IMR-90 (cell line): ENCODE measurements around the gene AKT2. TPM values are rescaled to one million over a fixed set of nuclear protein-coding genes. Genes with fewer than 3 reads are reported as not detected.

ENCODE experiments used
- ATAC-seq: fragments of 200-7000 bp; cut with Tn5 transposase; 2 replicates; pipeline ENCODE4 v1.9.1; 2020; ENCODE audit warnings: low read depth, mild to moderate bottlenecking, moderate library complexity
- BruUV-seq: library from RNA; stranded (reverse); fragments of 400-500 nt; replicated peaks from 2 replicates; lab custom pipeline; 2021; lab: Mats Ljungman, UMichigan
- CTCF ChIA-PET: fragments of 300-600 bp; formaldehyde crosslinking; extraction: SDS; loops from one replicate; lab custom pipeline; 2021; ENCODE audit warnings: antibody characterized with exemption; lab: Yijun Ruan, JAX
- POLR2A ChIA-PET: fragments of 300-600 bp; sonication (Branson Sonifier 250); formaldehyde crosslinking; loops from one replicate; lab custom pipeline; 2022; ENCODE audit warnings: antibody characterized with exemption; ENCODE audit not compliant: unreplicated experiment; lab: Charles Lee
- DNase-seq: peaks from one replicate; pipeline ENCODE4 v3.0.0; 2013
- H2AFZ ChIP-seq: replicated peaks from 2 replicates; pipeline ENCODE3; 2013; ENCODE audit warnings: low read length, mild to moderate bottlenecking; ENCODE audit not compliant: poor library complexity
- H2AK5ac ChIP-seq: 2 replicates; pipeline ENCODE4 v1.6.1; 2013; ENCODE audit warnings: low read depth, low read length, inconsistent platforms
- H2AK9ac ChIP-seq: replicated peaks from 2 replicates; pipeline ENCODE3; 2013; ENCODE audit warnings: mild to moderate bottlenecking, low read depth, low read length, moderate library complexity; ENCODE audit not compliant: poor library complexity
- H2BK120ac ChIP-seq: 2 replicates; pipeline ENCODE4 v1.6.1; 2013; ENCODE audit warnings: low read depth, low read length, inconsistent platforms
- H2BK15ac ChIP-seq: 3 replicates; pipeline ENCODE4 v1.6.1; 2013; ENCODE audit warnings: low read depth, low read length, inconsistent platforms
- H2BK20ac ChIP-seq: 2 replicates; pipeline ENCODE4 v1.6.1; 2013; ENCODE audit warnings: low read depth, mild to moderate bottlenecking, inconsistent platforms, low read length, moderate library complexity
- H2BK5ac ChIP-seq: 2 replicates; pipeline ENCODE4 v1.6.1; 2013; ENCODE audit warnings: mild to moderate bottlenecking, low read depth, low read length, inconsistent platforms; ENCODE audit not compliant: poor library complexity, severe bottlenecking
- H3K14ac ChIP-seq: replicated peaks from 2 replicates; pipeline ENCODE4 v1.6.1; 2013; ENCODE audit warnings: low read depth, low read length, inconsistent platforms
- H3K18ac ChIP-seq: 2 replicates; pipeline ENCODE4 v1.6.1; 2013; ENCODE audit warnings: low read depth, low read length, control low read depth
- H3K23ac ChIP-seq: 2 replicates; pipeline ENCODE4 v1.6.1; 2013; ENCODE audit warnings: low read depth, low read length, inconsistent platforms
- H3K27ac ChIP-seq: 2 replicates; pipeline ENCODE4 v1.5.1; 2013; ENCODE audit warnings: mild to moderate bottlenecking, control low read depth, low read length; ENCODE audit not compliant: insufficient read depth
- H3K27me3 ChIP-seq: 2 replicates; pipeline ENCODE4 v1.6.1; 2013; ENCODE audit warnings: low read length; ENCODE audit not compliant: control insufficient read depth, insufficient read depth
- H3K36me3 ChIP-seq: 2 replicates; pipeline ENCODE4 v1.6.1; 2013; ENCODE audit warnings: low read length, mixed read lengths; ENCODE audit not compliant: control insufficient read depth, insufficient read depth
- H3K4ac ChIP-seq: 2 replicates; pipeline ENCODE4 v1.6.1; 2013; ENCODE audit warnings: low read depth, low read length, inconsistent platforms
- H3K4me1 ChIP-seq: 2 replicates; pipeline ENCODE4 v1.6.1; 2013; ENCODE audit warnings: low read length, mixed read lengths; ENCODE audit not compliant: control insufficient read depth, insufficient read depth
- H3K4me2 ChIP-seq: 2 replicates; pipeline ENCODE4 v1.6.1; 2013; ENCODE audit warnings: low read depth, mild to moderate bottlenecking, control low read depth, low read length, moderate library complexity
- H3K4me3 ChIP-seq: 2 replicates; pipeline ENCODE4 v1.5.1; 2013; ENCODE audit warnings: low read depth, mild to moderate bottlenecking, control low read depth, low read length, moderate library complexity; ENCODE audit not compliant: insufficient read depth
- H3K56ac ChIP-seq: 2 replicates; pipeline ENCODE4 v1.6.1; 2013; ENCODE audit warnings: low read length, inconsistent platforms; ENCODE audit not compliant: insufficient read depth; ENCODE audit errors: extremely low read depth
- H3K79me1 ChIP-seq, 2 experiments: 2 replicates each; pipeline ENCODE4 v1.6.1; 2013; ENCODE audit warnings: low read length in 2 of 2, inconsistent platforms in 1 of 2, low read depth in 1 of 2
- H3K9ac ChIP-seq: 2 replicates; pipeline ENCODE4 v1.6.1; 2013; ENCODE audit warnings: low read depth, low read length, control low read depth
- H3K9me1 ChIP-seq: 2 replicates; pipeline ENCODE4 v1.6.1; 2013; ENCODE audit warnings: low read length, inconsistent platforms; ENCODE audit not compliant: insufficient read depth
- H3K9me3 ChIP-seq: 2 replicates; pipeline ENCODE4 v1.6.1; 2013; ENCODE audit warnings: low read length; ENCODE audit not compliant: control insufficient read depth, insufficient read depth
- H4K20me1 ChIP-seq: 2 replicates; pipeline ENCODE4 v1.6.1; 2013; ENCODE audit warnings: low read length, inconsistent platforms; ENCODE audit not compliant: insufficient read depth
- H4K5ac ChIP-seq: 2 replicates; pipeline ENCODE4 v1.6.1; 2013; ENCODE audit warnings: mild to moderate bottlenecking, low read depth, low read length, control low read depth
- H4K8ac ChIP-seq, 2 experiments: 2 replicates each; pipeline ENCODE4 v1.6.1; 2013; ENCODE audit warnings: low read depth in 2 of 2, low read length in 2 of 2, control low read depth in 1 of 2, inconsistent platforms in 1 of 2
- H4K91ac ChIP-seq: 2 replicates; pipeline ENCODE4 v1.6.1; 2013; ENCODE audit warnings: low read depth, low read length, inconsistent platforms; ENCODE audit not compliant: insufficient read depth
- BHLHE40 ChIP-seq: fragments of 150-350 bp; IDR thresholded peaks from 2 replicates; pipeline ENCODE4 v1.6.1; 2016; ENCODE audit warnings: mild to moderate bottlenecking, low read depth, low read length
- CEBPB ChIP-seq: IDR thresholded peaks from 2 replicates; pipeline ENCODE4 v1.6.1; 2012; ENCODE audit warnings: low read depth, low read length, improper control_type of control experiment
- FOS ChIP-seq: fragments of 150-350 bp; IDR thresholded peaks from 2 replicates; pipeline ENCODE4 v1.6.1; 2016; ENCODE audit warnings: low read depth, low read length
- MAFK ChIP-seq: IDR thresholded peaks from 2 replicates; pipeline ENCODE4 v1.6.1; 2012; ENCODE audit warnings: low read depth, low read length, improper control_type of control experiment
- POLR2A ChIP-seq: IDR thresholded peaks from 2 replicates; pipeline ENCODE4 v1.6.1; 2012; ENCODE audit warnings: mild to moderate bottlenecking, low read depth, low read length
- RAD21 ChIP-seq: IDR thresholded peaks from 2 replicates; pipeline ENCODE4 v1.6.1; 2012; ENCODE audit warnings: low read length, improper control_type of control experiment
- RCOR1 ChIP-seq: IDR thresholded peaks from 2 replicates; pipeline ENCODE4 v1.6.1; 2012; ENCODE audit warnings: mild to moderate bottlenecking, low read length, improper control_type of control experiment; ENCODE audit not compliant: insufficient replicate concordance
- RFX5 ChIP-seq: IDR thresholded peaks from 2 replicates; pipeline ENCODE4 v1.8.0; 2012; ENCODE audit warnings: low read depth, mild to moderate bottlenecking, low read length, moderate library complexity
- SMC3 ChIP-seq: fragments of 150-350 bp; IDR thresholded peaks from 2 replicates; pipeline ENCODE4 v1.6.1; 2016; ENCODE audit warnings: low read depth, mild to moderate bottlenecking, antibody characterized with exemption, low read length, moderate library complexity
- WGBS, 2 experiments: methylation state at CpG; one replicate each; pipeline versions ENCODE4 v1.1.5 to v1.1.7; 2013; ENCODE audit warnings: missing lambda C conversion rate in 2 of 2; ENCODE audit not compliant: insufficient read length in 1 of 2; ENCODE audit errors: extremely low coverage in 2 of 2; 5-methylcytosine and 5-hydroxymethylcytosine counted together
- dilution Hi-C: fragments of 300-500 bp; cut with HindIII; formaldehyde crosslinking; loops from one replicate; pipeline ENCODE4 v1.14.3; 2018; ENCODE audit warnings: low sequenced_read_pairs; ENCODE audit not compliant: unreplicated experiment
- in situ Hi-C: fragments of 300-500 bp; cut with MboI; formaldehyde crosslinking; loops from 3 replicates; pipeline ENCODE4 v1.14.3; 2019; ENCODE audit warnings: low sequenced_read_pairs, inconsistent platforms, mixed read lengths
- intact Hi-C: fragments of 100-400 bp; cut with micrococcal nuclease; formaldehyde crosslinking; loops from 2 replicates; pipeline ENCODE4 v1.10.0; 2022
- polyA plus RNA-seq, 3 experiments: library from polyadenylated mRNA; depleted of rRNA; stranded (reverse); fragments of >200 nt; gene quantifications; 2 replicates each; pipeline ENCODE4 v1.2.3, GENCODE V29; 2012; ENCODE audit warnings: low replicate concordance in 1 of 3
- total RNA-seq: library from RNA; depleted of rRNA; stranded (reverse); fragments of >200 nt; gene quantifications from 2 replicates; pipeline ENCODE4 v1.2.3, GENCODE V29; 2012
- TF ChIP-seq, protein P1 (sequence below): fragments of 150-350 bp; IDR thresholded peaks from 2 replicates; pipeline ENCODE4 v1.6.1; 2017; ENCODE audit warnings: mild to moderate bottlenecking, antibody characterized with exemption, low read length, low read depth

AKT2 gene
- total and polyA plus RNA-seq, 2 of the 4 experiments (the other 2 are of a cell fraction) = 61.5 to 104 TPM

- Histone ChIP-seq H4K8ac (no peak overlapping the region), H3K9ac (no peak overlapping the region), H2BK5ac (no peak overlapping the region), H4K20me1 (peaks cover 6% of the 10 kb centered on the region), H3K4me2 (no peak overlapping the region), H2BK20ac (no peak overlapping the region), H3K27ac (no peak overlapping the region), H2BK15ac (no peak overlapping the region), H4K5ac (no peak overlapping the region), H3K4me1 (no peaks in the 10 kb centered on the region), H2AK5ac (no peak overlapping the region), H3K18ac (no peak overlapping the region), H4K91ac (no peak overlapping the region), H2AK9ac (no peak overlapping the region), H3K9me3 (no peaks in the 10 kb centered on the region), H3K4ac (no peak overlapping the region), H3K4me3 (no peak overlapping the region), H2AFZ (no peak overlapping the region), H3K36me3 (peaks cover 47% of the 10 kb centered on the region), H2BK120ac (no peak overlapping the region), H3K23ac (no peak overlapping the region), H3K79me1 (peaks cover 10 to 32% of the 10 kb centered on the region in 2 experiments), H3K14ac (no peak overlapping the region), H3K56ac (no peak overlapping the region), H3K9me1 (peaks cover 9% of the 10 kb centered on the region; the same call in 1 of the 2 replicates), H3K27me3 (no peaks in the 10 kb centered on the region)
- no TSS peak for BruUV-seq
- CTCF ChIA-PET = no interaction called here
- intact Hi-C loops = no loop called here
- dilution Hi-C loops = no loop called here
- no peak for ATAC-seq
- TF ChIP-seq POLR2A = no peak
- TF ChIP-seq RCOR1 = no peak
- no peak for TF ChIP-seq MAFK
- no peak for TF ChIP-seq CEBPB
- TF ChIP-seq RAD21 = no peak
- TF ChIP-seq RFX5 = no peak
- TF ChIP-seq, protein P1, sequence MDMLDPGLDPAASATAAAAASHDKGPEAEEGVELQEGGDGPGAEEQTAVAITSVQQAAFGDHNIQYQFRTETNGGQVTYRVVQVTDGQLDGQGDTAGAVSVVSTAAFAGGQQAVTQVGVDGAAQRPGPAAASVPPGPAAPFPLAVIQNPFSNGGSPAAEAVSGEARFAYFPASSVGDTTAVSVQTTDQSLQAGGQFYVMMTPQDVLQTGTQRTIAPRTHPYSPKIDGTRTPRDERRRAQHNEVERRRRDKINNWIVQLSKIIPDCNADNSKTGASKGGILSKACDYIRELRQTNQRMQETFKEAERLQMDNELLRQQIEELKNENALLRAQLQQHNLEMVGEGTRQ = no peak
- TF ChIP-seq SMC3 = no peak
- TF ChIP-seq FOS = no peak
- no peak for TF ChIP-seq BHLHE40
- POLR2A ChIA-PET = no interaction called here
- 81% methylated on average over 14 of the region's 21 CpGs; no CpG with 5 or more reads in 1 of the 2 experiments for WGBS, 2 experiments
- DNase-seq = no peak
- in situ Hi-C loops = no loop called here
Observed at GRCh38 chr19:40241809-40242384, 43.2 kb downstream of the AKT2 start.
